Right lobe of liver (tissue), 6 donors: ENCODE results near the gene TGM4. TPM values are rescaled to one million over a fixed set of nuclear protein-coding genes. Genes with fewer than 3 reads are reported as not detected.

Source experiments
- ATAC-seq, 4 donors: fragments of 200-7000 bp; cut with Tn5 transposase; one replicate each; pipeline ENCODE4 v1.9.1; 2020; ENCODE audit warnings: mild to moderate bottlenecking in 4 of 4, moderate library complexity in 4 of 4
- DNase-seq, 3 donors: peaks; one replicate each; pipeline ENCODE4 v3.0.0-alpha.2; 2020
- H3K27ac ChIP-seq, 3 donors: fragments of 200-600 bp; one replicate each; pipeline ENCODE4 v1.8.0; 2022
- H3K27me3 ChIP-seq, 2 donors: fragments of 200-600 bp; one replicate each; pipeline ENCODE4 v1.8.0; 2022
- H3K36me3 ChIP-seq, 4 donors: fragments of 200-600 bp; sonication (generic) in 1 of 4; one replicate each; pipeline versions ENCODE4 v1.5.1 to v1.8.0; 2017 to 2022; ENCODE audit warnings: control low read depth in 1 of 4
- H3K4me1 ChIP-seq, 4 donors: fragments of 200-600 bp; sonication (generic) in 1 of 4; one replicate each; pipeline versions ENCODE4 v1.5.1 to v1.8.0; 2017 to 2022; ENCODE audit warnings: control low read depth in 1 of 4
- H3K4me3 ChIP-seq, 3 donors: fragments of 200-600 bp; one replicate each; pipeline ENCODE4 v1.8.0; 2022
- H3K9me3 ChIP-seq, 4 donors: fragments of 200-600 bp; sonication (generic) in 1 of 4; one replicate each; pipeline versions ENCODE4 v1.5.1 to v1.8.0; 2017 to 2022; ENCODE audit warnings: control low read depth in 1 of 4
- POLR2A ChIP-seq: fragments of 450-650 bp; IDR thresholded peaks from one replicate; pipeline ENCODE4 v1.6.1; 2017; ENCODE audit warnings: antibody characterized with exemption, mild to moderate bottlenecking
- WGBS: methylation state at CpG from one replicate; pipeline ENCODE4 v1.1.6; 2018; ENCODE audit warnings: low coverage, low lambda C conversion rate; ENCODE audit not compliant: insufficient coverage; ENCODE audit errors: missing lambda C conversion rate; 5-methylcytosine and 5-hydroxymethylcytosine counted together
- intact Hi-C, 2 donors: fragments of 100-400 bp; cut with DNase I; formaldehyde crosslinking; loops; one replicate each; pipeline versions ENCODE4 v1.11.2 to v1.14.1; 2022
- total RNA-seq, 6 experiments: library from RNA; depleted of rRNA in 2 of 6; stranded (reverse); fragments of >200 nt in 2 of 6; fragmentation: NEBNext Ultra II Directional in 3 of 6; extraction: Animal tissue kit (Norgen Biotek cat#: 25700) in 3 of 6; gene quantifications; one replicate each; pipeline versions ENCODE4 v1.1.0 to v1.2.4, GENCODE V29; 2016 to 2023
- TF ChIP-seq, protein P1 (sequence below), 4 donors: fragments of 200-600 bp in 3 of 4; fragments of 450-650 bp in 1 of 4; IDR thresholded peaks; one replicate each; pipeline versions ENCODE4 v1.5.1 to v1.8.0; 2016 to 2022; ENCODE audit warnings: antibody characterized with exemption in 4 of 4, mild to moderate bottlenecking in 2 of 4
- donor health status: DM: no; HTN: yes; CAD: no.
- donor health status: DM: no; HTN: no; CAD: no.
- donor health status: DM: no; HTN: no; CAD: no.
- donor health status: DM: no; HTN: yes; CAD: no.
- donor health status: DM: no; HTN: yes; CAD: no.

The TGM4 gene
- total RNA-seq, 6 experiments from 2014 or later = not detected

DNA sequence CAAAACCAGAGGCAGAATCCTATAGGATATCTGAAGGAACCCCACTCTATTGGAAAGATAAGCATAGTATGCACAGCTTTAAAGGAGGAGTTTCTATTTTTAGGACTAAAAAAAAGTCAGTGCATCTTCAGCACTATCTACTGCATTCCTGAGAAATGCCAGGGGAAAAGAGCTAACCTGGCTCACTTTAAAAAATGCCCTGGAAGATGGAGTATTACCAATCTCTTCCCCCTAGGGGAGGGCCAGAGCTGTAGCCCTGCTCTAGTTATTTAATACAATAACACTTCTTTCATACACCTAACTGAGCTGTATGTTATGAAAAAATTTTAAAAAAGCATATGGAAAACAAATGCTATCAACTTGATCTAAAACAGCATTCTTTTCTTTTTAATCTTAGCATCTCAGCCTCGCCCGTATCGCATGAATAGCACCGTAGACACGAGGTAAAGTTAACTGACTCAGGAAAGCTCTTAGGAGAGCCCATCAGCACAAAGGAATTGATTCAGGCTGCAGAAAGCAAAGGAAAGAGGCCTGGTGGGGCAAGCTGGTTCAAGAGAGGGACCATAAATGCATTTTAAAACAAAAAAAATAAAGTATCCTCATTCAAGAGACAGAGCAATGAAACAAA is 50.2 kb downstream of the TGM4 start:
- no peak for DNase-seq
- intact Hi-C loops = no loop called here
- Histone ChIP-seq H3K4me3 (no peak overlapping the region), H3K36me3 (peaks cover 0 to 11% (median 0%) of the 10 kb centered on the region in 4 donors), H3K9me3 (no peaks in the 10 kb centered on the region), H3K27ac (no peak overlapping the region), H3K27me3 (no peaks in the 10 kb centered on the region), H3K4me1 (no peaks in the 10 kb centered on the region)
- WGBS = 83% methylated on average over 5 of the region's 5 CpGs
- no peak for ATAC-seq
- TF ChIP-seq POLR2A = no peak
- TF ChIP-seq, protein P1, sequence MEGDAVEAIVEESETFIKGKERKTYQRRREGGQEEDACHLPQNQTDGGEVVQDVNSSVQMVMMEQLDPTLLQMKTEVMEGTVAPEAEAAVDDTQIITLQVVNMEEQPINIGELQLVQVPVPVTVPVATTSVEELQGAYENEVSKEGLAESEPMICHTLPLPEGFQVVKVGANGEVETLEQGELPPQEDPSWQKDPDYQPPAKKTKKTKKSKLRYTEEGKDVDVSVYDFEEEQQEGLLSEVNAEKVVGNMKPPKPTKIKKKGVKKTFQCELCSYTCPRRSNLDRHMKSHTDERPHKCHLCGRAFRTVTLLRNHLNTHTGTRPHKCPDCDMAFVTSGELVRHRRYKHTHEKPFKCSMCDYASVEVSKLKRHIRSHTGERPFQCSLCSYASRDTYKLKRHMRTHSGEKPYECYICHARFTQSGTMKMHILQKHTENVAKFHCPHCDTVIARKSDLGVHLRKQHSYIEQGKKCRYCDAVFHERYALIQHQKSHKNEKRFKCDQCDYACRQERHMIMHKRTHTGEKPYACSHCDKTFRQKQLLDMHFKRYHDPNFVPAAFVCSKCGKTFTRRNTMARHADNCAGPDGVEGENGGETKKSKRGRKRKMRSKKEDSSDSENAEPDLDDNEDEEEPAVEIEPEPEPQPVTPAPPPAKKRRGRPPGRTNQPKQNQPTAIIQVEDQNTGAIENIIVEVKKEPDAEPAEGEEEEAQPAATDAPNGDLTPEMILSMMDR (IDR thresholded peaks at IDR 0.05) = no peak

DNA sequence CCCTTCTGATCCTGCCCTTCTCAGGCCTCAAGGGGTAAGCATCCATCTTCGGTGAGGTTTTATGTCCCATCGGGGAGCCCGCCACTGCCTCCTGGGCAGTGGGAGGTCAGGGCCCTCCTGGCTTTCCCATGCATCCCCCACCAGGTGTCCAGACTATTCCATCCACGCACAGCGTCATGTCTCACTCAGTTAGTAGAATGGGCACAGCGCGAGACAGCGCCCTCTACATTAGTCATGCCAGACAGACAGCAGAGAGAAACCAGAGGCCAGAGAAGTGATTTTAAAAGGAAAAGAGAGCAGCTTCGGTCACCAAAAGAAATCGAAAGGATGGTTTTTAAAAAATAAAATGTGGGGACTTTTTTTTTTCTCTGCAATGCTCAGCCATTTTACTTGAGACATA is 51.8 kb downstream of the TGM4 start:
- no peaks in the 10 kb centered on the region for H3K4me1 ChIP-seq
- TF ChIP-seq, protein P1 (IDR thresholded peaks at IDR 0.05) = no peak
- no peak for TF ChIP-seq POLR2A
- H3K27me3 ChIP-seq = no peaks in the 10 kb centered on the region
- intact Hi-C loops = no loop called here
- H3K36me3 ChIP-seq = peaks cover 0 to 11% (median 0%) of the 10 kb centered on the region in 4 donors
- DNase-seq (no peak), ATAC-seq (no peak)
- 93% methylated on average over 7 of the region's 10 CpGs for WGBS
- no peaks in the 10 kb centered on the region for H3K9me3 ChIP-seq
- no peak overlapping the region for H3K27ac ChIP-seq
- H3K4me3 ChIP-seq = no peak overlapping the region

DNA sequence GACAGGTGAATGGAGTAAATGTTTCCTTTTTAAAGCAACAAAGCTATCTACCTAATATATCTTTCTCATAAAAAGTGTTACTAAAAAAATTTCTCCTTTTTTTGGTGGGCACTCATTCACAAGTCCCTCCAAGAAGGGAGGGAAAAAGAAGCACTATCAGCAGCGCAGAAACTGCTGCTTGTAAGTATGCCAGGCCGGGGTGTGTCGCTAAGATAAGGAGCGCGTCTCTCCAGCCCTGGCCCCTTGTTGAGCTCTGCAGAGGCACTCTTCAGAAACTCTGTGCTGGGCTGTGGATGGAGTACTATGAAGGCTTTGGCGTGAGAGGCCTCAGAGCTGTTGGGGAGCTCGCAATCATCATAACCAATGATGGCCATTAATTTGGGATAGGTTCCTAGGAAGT is 52.5 kb downstream of the TGM4 start:
- H3K9me3 ChIP-seq = no peaks in the 10 kb centered on the region
- TF ChIP-seq, protein P1 (IDR thresholded peaks at IDR 0.05) = no peak
- TF ChIP-seq POLR2A = no peak
- ATAC-seq (peak in 1 of 4 donors; percentile 19), DNase-seq (no peak)
- peaks cover 0 to 14% (median under 1%) of the 10 kb centered on the region in 4 donors for H3K36me3 ChIP-seq
- no peak overlapping the region for H3K4me3 ChIP-seq
- WGBS = 94% methylated on average over 7 of the region's 7 CpGs
- H3K4me1 ChIP-seq = no peaks in the 10 kb centered on the region
- H3K27ac ChIP-seq = no peak overlapping the region
- intact Hi-C loops = no loop called here
- H3K27me3 ChIP-seq = no peaks in the 10 kb centered on the region

DNA sequence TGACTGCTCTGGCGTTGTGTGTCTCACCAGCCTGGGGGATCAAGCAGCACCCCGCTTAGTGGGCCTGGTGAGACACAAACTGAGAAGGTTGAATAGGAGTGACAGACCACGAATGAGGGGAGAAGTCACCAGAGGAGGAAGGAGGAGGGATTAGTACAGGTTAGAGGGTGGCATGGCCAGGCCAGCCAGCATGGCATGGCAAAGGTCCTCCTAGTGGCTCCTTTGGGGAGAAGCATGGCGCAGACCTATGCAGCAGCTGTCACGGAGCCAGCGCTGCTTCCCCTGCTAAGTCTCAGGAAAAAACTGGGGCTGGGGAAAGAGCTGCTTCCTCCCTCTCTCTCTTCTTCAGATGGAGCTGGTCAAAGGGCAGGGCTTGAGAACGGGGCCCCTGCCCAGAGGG is 53.0 kb downstream of the TGM4 start:
- Histone ChIP-seq H3K27me3 (no peaks in the 10 kb centered on the region), H3K4me1 (no peaks in the 10 kb centered on the region), H3K36me3 (peaks cover 0 to 14% (median under 1%) of the 10 kb centered on the region in 4 donors), H3K4me3 (no peak overlapping the region), H3K9me3 (no peaks in the 10 kb centered on the region), H3K27ac (no peak overlapping the region)
- 93% methylated on average over 3 of the region's 7 CpGs for WGBS
- DNase-seq (no peak), ATAC-seq (no peak)
- no peak for TF ChIP-seq POLR2A
- TF ChIP-seq, protein P1 (IDR thresholded peaks at IDR 0.05) = no peak
- intact Hi-C loops = no loop called here
